Embryonic facial prominence (tissue), 1 donor: ENCODE measurements around the gene AFF3.
"Not testable (repeated sequence)": the region's sequence is repeated elsewhere in the genome, so short reads cannot be mapped to it uniquely, and the experiment has no call there.

Experiments
- DNase-seq: peaks from one replicate; pipeline ENCODE4 v3.0.0-alpha.2; 2016; ENCODE audit errors: extremely low spot score

AFF3 gene, protein sequence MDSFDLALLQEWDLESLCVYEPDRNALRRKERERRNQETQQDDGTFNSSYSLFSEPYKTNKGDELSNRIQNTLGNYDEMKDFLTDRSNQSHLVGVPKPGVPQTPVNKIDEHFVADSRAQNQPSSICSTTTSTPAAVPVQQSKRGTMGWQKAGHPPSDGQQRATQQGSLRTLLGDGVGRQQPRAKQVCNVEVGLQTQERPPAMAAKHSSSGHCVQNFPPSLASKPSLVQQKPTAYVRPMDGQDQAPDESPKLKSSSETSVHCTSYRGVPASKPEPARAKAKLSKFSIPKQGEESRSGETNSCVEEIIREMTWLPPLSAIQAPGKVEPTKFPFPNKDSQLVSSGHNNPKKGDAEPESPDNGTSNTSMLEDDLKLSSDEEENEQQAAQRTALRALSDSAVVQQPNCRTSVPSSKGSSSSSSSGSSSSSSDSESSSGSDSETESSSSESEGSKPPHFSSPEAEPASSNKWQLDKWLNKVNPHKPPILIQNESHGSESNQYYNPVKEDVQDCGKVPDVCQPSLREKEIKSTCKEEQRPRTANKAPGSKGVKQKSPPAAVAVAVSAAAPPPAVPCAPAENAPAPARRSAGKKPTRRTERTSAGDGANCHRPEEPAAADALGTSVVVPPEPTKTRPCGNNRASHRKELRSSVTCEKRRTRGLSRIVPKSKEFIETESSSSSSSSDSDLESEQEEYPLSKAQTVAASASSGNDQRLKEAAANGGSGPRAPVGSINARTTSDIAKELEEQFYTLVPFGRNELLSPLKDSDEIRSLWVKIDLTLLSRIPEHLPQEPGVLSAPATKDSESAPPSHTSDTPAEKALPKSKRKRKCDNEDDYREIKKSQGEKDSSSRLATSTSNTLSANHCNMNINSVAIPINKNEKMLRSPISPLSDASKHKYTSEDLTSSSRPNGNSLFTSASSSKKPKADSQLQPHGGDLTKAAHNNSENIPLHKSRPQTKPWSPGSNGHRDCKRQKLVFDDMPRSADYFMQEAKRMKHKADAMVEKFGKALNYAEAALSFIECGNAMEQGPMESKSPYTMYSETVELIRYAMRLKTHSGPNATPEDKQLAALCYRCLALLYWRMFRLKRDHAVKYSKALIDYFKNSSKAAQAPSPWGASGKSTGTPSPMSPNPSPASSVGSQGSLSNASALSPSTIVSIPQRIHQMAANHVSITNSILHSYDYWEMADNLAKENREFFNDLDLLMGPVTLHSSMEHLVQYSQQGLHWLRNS (N-terminal part only)

DNA sequence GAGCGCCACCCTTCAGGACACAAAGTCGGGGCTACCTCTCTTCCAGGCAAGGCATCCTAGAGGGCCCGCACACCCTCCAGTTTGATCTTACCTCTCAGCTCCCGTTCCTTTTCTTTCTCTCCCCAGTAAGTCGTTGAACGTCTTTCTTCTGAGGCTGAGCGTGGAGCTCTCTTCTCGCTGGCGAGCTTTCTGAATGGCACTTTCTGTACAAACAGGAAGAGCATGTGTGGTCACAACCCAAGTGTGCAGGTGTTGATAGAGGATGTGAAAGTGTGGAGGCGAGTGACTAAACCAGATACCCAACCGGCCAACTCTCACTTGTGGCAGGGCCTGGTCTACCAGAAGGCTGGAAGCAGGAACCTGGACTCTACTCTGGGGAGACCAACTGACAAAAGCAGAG is at the start of gene AFF3:
Gene AFF3, minus strand, starts transcription at position 198 of the 400 bp plus-strand sequence. CDS start 38,136 bp downstream, outside the sequence.
- DNase-seq = no peak

DNA sequence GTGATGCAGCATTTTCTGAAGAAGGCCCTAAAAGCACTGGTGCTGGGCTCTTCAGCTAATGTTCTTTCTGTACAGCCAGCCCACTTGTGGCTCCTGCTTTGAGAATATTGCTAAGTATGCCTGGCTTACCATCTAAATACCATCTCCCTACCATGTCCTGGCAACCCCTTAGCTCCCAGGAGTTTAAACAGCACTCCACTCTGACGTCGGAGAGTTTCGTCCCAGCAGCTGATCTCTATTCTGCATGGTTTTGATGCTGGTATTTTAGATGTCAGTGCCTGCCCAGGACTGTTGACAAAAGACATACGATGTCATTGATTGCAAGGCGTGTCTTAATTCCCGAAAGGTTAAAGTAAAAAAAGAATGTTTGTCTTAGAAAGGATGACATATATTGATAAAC is 47.0 kb upstream of the AFF3 start:
- DNase-seq = no peak

DNA sequence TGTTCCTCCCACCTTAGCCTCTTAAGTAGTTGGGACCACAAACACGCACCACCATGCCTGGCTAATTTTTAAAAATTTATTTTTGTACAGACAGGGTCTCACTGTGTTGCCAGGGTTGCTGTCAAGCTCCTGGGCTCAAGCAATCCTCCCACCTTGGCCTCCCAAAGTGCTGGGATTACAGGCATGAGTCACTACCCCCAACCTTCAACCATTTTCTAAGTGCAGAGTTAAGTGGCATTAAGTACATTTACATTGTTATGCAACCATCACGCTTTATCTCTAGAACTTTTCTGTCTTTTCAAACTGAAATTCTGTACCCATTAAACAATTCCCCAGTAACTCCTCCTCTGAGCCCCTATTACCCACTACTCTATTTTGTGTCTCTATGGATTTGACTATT is 45.9 kb upstream of the AFF3 start:
- no peak for DNase-seq

DNA sequence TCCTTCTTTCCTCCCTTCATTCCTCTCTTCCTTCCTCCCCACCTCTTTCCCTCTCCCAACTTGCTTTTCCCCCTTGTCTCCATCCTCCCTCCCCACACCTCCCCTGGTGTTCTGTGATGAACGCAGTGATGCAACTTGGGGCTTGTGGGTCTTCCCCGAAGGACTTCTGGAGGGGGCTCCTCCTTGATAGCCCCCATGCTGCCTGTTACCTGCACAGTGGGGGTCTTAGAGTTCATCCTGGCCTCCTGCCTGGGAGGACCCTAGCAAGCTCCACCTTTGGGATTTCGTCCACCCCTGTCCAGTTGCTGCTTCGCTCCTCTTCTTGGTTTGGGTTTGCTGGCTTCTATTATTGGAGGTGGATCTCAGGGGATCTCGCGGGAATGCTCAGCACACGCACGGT is 43.7 kb upstream of the AFF3 start:
- DNase-seq = no peak

DNA sequence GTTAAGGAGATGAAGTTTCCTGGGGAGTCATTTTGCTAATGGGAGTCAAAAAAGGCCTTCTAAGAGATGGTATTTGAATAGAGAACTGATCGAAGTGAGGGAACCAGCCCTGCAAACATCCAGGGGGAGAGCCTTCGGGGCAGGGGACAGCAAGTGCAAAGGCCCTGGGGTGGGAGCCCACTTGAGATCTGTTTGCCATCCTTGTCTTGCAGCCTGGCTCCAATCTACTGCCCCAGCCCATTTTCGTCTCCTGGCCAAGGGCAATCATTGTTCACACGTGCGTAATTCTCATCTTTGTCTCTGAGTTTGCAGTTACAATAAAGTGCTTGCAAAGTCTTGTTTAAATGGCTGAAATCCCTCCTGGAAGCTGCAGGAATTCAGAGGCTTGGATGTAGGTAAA is 43.1 kb upstream of the AFF3 start:
- no peak for DNase-seq

DNA sequence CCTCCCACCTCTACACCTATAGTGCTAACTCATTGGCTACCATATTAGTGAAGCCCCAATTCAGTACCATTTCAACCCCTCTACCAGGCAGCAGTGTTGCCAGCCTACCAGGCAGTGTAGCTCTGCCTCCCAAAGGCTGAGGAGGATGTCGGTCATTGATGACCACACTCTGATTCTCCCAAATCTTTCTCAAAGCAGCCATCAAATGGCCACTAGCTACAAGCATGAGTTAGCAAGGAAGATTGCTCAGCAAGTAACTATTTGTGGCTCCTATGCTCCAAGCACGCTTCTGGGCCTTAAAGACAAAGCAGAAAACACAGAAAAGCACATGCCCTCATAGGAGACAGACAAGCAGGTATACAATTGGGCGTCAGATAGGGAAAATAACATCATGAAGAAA is 42.7 kb upstream of the AFF3 start:
- no peak for DNase-seq

DNA sequence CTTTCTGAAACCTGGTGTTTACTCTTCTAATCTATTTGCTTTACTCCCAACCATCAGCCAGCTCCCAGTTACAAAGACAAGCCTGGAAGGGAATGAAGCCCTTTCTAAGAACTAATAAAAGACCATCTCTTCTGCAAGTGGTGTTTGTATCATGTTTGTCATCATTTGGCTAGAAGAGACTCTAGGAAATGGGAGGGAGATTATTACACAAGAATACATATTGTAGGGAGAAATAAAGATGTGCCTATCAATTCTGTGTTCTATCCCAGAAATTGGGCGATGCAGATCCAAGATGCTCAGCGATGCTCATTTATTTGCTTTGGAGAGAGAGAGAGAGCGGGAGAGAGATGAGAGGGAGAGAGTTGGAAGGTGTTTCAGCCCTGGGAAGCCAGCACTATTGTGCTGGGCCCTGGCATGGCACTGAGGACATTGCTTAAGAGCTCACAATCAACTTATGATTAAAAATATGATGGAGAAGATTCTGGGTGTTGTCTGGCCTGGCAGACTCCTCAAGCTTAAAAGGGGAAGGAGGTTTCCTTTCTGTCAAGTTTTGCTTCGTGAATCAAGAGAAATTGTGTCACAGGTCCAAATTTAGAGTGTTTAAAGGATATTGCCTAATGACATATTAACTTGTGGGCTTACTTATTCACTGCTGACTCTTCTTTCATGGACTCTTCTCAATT is 41.8 kb upstream of the AFF3 start:
- DNase-seq = no peak

DNA sequence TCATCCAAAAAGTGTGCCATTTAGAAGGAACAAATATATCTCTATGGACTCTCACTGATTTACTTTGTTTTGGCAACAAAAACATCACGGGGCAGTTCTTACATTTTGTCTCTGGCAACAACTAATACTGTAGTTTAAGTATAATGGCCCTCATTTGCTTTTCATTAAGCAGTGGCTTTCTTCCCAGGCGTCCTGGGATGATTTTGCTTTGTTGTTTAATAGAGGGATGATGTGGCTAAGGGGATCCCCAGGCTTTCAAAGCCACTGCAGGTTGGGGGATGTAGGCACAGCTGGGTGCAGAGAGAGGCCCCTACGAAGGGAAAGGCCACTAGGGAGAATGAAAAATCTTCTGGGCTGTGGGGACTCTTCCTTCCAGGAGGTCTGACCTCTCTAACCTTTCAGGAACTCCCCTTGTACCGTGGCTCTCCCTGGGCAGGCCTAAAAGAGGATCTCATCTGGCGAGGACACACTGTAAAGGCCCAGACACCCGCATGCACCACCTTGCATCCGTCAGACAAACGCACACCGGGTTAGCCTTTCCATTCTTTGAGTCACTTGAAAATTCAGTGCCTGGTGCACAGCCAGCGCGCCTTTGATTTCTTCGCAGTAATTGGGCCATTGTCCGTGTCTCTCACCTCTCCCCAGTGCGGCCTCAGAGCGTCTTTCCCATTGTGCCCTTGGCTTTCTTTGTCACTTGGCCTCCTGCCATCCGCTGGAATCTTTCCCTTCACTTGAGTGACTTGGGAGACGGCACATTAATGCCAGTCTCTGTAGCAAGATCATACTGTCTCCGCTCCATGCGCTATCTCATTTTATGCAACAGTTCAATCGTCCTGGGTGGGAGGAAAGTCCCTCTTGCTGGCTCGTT is 40.3 kb upstream of the AFF3 start:
- DNase-seq = no peak

DNA sequence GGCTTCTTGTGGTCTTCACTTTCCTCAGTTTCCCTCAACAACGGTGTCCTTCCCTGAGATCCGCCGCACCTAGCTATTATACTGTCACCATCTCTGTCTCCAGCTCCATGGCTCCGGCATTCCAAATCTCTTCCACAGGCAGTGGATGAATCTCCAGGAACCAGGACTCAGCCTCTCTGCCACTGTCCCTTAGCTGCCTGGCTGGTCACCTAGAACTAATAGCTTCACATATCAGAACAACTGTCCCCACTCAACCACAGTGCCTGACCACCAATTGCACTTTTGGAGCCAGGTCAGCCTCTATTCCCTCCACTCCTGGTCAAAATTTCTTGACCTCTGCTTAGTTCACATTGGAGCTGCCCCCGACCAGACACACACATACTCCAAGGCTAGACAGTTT is 38.1 kb upstream of the AFF3 start:
- DNase-seq = no peak

DNA sequence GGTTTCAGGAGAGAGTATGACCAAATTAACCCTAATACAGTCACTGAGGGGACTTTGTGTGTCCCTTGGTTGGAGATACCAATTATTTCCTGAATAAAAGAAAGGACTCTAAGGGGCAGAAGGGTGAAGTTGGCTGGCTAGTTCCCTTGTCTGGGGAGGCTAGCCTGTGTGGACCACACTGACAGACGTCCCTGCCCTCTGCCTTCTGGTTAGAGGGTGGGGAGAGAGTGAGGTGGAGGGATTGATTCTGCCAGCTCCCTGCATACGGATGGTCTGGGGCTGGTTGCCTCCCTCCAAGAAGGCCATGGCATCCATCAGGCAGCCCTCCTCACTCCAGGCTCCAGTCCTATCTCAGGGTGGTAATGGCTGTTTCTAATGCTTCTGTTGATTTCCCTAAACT is 37.4 kb upstream of the AFF3 start:
- no peak for DNase-seq

DNA sequence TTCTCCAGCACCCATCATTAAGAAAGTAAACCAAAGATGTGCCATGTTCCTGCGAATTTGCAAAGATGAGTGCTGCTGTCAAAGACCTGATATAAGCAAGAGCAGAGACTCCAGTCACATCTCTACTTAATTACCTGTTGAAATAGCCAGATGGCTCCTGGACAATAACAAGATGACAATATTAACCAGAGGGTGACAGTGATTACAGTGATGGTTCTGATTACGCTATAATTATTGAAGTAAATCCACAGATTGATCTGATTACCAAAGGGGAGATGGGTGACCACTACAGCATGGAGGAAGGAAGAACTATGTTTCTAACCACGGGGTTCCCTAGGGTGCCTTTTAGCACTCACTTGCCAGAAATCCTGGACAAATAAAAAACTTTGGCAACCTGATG is 36.5 kb upstream of the AFF3 start:
- no peak for DNase-seq

DNA sequence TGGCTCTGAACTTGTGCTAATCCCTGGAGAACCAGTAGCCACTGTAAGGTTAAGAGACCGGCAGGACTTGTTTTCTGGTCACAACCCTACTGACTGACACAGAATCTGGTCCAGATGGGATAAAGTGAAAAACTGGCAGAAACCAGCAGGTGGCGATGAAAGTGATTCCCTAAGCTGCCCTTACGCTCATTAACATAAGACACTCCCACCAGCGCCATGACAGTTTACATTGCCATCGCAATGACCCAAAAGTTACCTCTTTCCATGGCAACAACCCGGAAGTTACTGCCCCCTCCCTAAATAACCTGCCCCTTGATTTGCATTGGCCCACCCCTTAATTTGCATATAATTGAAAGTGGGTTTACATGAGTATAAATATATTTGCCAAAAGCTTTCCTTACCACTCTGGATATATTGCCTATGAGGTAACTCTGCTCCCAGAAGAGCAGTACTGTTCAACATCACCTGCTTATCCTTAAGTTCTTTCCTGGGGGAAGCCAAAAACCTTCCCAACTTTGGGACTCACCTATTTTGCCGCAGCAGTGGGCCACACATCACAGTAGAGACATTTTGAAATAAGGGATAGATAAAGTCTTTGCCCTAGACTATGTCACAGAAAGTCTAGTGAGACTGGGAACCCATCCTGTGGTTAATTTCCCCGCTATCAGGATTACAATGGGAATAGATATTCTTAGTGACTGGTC is 35.8 kb upstream of the AFF3 start:
- no peak for DNase-seq

DNA sequence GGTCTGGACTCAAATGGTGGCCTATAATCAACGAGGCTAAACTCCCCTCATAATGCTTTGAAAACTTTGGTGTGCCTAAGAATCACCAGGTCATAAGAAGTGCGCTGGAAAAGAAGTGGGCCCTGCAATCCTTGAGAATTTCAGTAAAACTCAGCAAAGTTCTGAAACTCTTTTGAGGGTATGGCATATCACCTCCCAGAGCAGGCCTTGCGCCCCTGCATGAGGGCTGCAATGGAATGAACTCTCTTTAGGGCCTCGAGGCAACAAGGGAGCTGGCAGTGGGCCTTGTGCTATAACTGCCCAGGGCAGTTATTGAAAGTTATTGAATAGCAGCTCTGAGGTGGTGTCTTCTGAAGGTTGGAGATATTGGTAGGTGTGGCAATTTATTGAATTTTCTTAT is 34.5 kb upstream of the AFF3 start:
- no peak for DNase-seq

DNA sequence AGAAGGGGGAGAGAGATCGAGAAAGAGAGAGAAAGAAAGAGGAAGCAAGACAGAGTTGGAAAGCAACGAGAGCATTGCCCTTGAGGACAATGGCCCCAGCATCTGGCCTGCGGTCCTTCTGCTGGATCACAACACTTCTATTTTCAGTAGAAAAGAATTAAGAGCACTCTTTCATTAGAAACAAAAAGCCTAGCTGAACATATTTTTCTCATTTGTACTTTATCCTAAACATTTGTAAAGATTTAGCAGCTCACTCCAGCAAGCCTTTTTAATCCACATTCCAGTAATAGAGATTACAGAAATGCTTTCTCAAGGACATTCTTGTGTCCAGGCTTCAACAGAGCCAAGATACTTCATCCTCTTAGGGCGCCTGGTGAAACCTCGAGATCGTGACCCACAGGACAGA is 31.6 kb upstream of the AFF3 start:
- DNase-seq = no peak

DNA sequence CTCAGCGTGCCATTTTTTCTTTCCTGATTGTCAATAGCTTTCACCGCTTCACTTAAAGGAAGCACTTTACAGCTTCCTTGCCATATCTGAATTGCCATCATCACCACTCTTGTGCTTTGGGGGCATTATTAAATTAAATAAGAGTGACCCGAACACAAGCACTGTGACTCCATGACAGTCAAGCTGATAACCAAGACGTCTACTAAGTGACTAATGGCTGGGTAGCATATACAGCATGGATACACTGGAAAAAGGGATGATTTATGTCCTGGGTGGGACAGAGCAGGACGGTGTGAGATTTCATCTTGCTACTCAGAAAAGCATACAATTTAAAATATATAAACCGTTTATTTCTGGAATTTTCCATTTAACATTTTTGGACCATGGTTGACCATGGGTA is 24.3 kb upstream of the AFF3 start:
- no peak for DNase-seq

DNA sequence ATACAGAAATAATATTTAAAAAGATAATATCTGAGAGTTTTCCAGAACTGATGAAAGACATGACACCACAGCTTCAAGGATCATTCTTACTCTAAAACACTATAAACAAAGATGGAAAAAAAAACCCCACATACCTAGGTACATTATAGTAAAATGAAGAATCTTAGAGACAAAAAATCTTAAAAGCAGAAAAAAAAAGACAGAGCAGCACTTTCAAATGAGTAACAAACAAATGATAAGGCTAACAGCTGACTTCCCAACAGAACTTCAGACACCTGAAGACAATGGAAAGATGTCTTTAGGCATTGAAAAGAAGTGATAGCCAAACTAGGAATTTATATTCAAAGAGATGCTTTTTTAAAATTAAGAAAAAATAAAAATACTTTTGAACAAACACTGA is 21.2 kb upstream of the AFF3 start:
- no peak for DNase-seq

DNA sequence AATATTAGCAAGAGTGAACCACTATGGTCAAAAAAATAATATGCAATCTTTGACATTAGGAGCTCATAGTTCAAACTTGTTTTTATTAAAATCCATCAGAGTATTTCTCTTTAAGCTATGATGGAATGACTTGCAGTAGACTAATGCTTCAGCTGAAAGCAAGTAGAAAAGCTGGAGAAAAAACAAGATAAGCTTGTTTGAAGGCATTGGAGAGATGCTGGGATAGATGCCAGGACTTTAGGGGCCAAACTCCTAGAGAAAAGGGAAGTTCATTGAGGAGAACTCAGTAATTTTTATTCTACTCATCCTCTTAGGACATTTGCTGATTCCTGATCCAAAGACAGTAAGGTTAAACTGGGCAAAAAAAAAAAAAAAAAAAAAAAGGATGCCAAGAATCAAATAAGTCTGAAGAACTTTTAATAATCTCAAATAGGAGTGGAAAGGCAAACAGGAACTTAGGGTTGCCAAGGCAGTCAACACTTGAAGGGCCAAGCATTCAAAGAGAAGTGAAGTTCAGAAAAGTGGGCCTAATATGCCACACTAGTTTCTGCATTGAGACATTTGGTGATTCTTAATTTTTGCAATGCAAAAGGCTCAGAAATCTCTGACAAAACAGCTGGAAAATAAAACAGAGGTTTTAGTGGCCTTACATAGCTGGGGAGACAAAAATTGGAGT is 19.7 kb upstream of the AFF3 start:
- no peak for DNase-seq

DNA sequence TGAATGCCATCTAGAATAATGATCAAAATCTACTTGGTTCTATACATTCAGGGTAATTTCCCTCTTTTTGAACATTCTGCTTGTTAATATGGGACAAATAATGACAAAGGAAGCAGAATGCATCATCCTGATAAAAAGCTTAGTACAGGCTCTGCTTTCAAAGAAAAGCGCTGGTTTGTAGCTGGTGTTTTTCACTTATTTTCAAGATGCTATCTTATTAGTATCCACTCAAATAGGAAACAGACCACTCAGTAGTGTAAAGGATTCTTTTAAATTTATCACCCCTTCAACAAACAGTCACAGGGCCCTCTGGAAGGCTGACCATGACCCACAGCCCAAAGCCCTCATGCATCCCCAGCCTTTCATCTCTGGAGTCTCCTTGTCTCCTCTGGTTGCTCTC is 18.0 kb upstream of the AFF3 start:
- no peak for DNase-seq

DNA sequence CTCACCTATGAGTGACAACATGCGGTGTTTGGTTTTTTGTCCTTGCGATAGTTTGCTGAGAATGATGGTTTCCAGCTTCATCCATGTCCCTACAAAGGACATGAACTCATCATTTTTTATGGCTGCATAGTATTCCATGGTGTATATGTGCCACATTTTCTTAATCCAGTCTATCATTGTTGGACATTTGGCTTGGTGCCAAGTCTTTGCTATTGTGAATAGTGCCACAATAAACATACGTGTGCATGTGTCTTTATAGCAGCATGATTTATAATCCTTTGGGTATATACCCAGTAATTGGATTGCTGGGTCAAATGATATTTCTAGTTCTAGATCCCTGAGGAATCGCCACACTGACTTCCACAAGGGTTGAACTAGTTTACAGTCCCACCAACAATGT is 9.4 kb upstream of the AFF3 start:
- not testable (repeated sequence) for DNase-seq

DNA sequence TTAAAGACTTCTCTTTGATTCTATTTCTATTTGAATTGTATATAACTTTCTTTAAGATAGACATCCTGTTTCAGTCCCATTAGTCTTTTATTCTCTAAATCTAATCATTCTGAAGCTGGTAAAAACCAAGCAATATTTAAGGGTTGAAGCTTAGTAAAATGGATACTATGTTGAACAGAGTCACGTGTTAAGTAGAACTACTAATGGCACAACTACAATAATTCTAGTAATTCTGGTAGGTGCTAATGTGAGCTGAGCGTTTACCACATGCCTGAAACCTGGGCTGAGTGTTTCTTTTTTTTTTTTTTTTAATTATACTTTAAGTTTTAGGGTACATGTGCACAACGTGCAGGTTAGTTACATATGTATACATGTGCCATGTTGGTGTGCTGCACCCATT is 8.9 kb upstream of the AFF3 start:
- no peak for DNase-seq
